HG03159 (cell line): ENCODE results near the gene PAPSS2.
"Not testable (repeated sequence)": the region's sequence is repeated elsewhere in the genome, so short reads cannot be mapped to it uniquely, and the experiment has no call there.

Source experiments
- ATAC-seq: cut with Tn5 transposase; IDR thresholded peaks from one replicate; pipeline ENCODE4 v1.9.1; 2021; ENCODE audit warnings: mild to moderate bottlenecking, moderate library complexity; ENCODE audit not compliant: unreplicated experiment

Gene PAPSS2

DNA sequence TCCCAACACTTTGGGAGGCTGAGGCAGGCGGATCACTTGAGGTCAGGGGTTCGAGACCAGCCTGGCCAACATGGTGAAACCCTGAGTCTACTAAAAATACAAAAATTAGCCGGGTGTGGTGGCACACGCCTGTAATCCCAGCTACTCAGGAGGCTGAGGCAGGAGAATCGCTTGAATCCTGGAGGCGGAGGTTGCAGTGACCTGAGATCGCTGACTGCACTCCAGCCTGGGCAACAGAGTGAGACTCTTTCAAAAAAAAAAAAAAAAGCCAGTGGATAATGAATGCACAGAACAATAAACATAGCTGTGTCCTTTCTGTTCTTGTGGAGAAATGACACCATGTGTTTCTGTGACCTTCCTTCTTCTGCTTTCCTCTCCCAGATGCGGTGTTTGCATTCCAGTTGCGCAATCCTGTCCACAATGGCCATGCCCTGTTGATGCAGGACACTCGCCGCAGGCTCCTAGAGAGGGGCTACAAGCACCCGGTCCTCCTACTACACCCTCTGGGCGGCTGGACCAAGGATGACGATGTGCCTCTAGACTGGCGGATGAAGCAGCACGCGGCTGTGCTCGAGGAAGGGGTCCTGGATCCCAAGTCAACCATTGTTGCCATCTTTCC, 83.4 kb downstream of the PAPSS2 start:
- ATAC-seq: not testable (repeated sequence)

DNA sequence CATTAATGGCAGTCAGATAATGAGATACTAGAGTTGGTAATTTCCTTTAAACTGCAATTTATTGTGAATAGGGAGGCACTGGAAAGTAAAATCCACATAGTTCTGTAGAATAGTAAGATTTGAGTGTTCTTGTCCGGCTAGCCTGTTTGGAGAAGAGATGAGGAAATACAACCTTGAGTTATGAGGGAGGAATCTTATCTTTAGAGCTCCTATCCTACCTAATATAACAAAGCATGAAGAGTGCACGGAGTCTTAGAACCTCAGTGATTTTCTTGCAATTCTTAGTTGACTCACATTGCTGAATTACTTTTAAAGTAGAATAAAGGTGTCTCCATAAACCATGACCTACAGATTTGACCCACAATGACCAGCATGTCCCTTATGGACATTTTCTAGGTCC, 84.9 kb downstream of the PAPSS2 start:
- no peak for ATAC-seq

DNA sequence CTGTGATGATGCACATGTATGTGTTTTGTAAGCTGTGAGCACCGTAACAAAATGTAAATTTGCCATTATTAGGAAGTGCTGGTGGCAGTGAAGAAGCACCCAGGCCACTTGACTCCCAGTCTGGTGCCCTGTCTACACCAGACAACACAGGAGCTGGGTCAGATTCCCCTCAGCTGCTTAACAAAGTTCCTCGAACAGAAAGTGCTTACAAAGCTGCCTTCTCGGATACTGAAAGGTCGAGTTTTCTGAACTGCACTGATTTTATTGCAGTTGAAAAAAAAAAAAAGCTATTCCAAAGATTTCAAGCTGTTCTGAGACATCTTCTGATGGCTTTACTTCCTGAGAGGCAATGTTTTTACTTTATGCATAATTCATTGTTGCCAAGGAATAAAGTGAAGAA, 87.2 kb downstream of the PAPSS2 start:
- no peak for ATAC-seq

DNA sequence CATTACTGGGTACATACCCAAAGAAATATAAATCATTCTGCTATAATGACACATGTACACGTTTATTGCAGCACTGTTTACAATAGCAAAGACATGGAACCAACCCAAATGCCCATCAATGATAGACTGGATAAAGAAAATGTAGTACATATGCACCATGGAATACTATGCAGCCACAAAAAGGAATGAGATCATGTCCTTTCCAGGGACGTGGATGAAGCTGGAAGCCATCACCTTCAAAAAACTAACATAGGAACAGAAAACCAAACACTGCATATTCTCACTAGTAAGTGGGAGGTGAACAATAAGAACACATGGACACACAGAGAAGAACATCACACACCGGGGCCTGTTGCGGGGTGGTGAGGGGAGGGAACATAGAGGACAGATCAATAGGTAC, 88.6 kb downstream of the PAPSS2 start:
- not testable (repeated sequence) for ATAC-seq

DNA sequence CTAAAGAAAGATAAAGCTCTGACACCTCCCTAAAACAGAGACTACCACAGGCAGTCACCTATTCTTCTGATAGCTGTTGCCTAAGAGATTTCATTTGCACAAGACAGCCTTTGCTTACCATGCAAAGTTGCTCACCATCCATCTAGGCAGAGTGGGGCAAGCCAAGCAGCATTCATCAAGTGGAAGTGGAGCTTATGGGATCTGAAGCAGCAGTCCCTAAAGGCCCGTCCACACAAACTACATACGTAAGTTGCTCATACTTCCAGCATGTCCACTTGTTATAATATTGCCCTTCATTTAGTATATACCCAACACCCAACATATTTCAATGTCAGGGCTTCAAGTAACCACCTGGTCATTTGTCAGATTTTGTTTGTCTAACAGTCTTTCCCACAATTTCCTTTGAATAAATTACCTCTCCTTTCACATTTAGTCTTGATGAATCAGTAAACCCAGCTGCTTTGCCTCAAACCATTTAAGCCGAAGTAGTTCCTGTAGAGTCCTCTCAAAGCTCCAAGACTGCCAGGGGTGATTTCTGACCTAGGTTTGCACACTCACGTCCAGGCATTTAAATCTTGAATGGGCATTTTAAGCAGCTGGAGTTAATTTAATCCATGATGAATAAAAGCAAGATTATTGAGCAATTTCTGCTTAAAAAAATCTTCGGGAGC, 90.5 kb downstream of the PAPSS2 start:
- ATAC-seq: no peak

DNA sequence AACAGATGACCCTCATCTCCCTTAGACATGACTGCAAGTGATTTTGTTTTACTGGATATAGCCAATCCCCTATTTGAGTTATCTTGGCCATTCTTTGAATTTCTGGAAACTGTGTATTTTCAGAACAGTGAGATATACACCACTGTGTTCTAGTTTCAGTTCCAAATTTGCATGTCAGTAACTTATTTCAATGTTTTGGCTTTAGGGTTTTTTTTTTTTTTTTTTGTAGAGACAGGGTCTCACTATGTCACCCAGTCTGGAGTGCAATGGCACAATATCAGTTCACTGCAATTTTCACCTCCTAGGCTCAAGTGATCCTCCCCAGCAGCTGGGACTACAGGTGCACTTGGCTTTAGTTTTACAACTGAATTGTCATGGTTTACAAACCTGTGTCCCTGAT, 91.1 kb downstream of the PAPSS2 start:
- ATAC-seq: peak; percentile 53

DNA sequence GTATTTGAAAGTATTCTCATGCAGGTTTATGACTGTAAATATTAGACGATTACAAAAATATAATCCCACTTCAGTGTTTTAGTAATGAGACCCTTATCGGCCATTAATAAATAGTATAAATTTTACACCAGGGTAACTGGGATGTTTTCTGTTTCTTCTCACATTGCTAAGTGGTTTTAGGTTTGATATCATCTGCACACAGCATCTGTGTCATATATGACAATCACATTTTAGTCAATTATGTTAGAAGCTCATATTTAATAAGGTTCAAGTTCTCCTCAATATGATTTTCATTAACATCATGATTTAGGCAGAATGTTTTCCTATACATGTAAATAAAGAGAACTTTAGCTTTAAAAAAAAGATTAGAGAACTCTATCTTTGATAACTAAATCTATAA, 91.6 kb downstream of the PAPSS2 start:
- no peak for ATAC-seq

DNA sequence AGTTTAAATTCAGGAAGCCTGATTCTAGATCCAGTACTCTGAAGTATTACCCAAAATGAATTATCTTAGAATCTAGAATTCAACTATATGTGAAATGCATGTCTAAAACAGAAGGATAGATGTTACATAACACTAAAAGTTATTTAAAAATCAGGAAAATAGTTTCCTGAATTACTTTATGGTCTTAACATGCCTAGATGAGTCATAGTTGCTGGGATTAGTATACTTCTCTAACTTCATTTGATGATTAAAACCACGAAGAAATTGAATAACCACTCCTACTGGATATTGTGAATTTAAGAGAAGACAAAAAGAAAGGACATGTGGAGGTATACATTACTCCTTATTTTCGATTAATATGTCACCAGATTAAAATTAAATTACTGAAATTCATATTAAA, 92.9 kb downstream of the PAPSS2 start:
- no peak for ATAC-seq

DNA sequence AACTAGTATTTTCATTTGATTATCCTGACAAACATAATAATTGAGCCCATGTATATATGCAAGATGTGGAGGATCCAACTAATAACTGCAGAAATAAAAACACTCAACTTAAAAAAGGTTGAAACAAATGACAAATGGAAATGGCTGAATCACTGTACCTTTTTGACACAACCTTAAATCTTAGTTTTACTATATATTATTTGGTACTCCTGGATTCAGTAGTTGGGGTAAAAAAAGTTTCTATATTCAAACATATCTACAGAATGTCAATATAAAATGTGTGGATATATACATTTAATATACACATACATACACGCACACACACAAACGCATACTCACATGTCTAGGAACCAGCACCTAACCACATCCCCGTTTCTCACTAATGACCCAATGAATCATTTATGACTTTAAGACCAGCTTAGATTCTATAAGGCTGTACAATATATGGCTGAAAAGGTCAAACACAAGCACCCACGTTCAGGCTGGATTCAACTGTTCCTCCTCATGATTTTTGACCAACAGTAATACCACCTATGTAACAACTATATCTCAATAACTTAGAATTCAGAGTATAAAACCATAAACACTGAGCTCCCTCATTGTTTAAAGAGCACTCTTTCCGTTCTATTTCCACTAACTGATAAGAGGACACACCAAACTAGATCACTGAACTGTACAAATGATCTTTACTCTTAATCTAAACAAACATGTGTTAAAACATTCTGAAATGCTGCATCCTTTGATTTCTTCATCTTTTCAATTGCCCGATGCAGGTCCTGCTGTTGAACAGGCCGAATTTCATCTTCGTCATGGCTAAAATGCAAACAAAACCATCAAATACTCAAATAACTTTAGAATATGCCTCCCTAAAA, 94.6 kb downstream of the PAPSS2 start:
- no peak for ATAC-seq

DNA sequence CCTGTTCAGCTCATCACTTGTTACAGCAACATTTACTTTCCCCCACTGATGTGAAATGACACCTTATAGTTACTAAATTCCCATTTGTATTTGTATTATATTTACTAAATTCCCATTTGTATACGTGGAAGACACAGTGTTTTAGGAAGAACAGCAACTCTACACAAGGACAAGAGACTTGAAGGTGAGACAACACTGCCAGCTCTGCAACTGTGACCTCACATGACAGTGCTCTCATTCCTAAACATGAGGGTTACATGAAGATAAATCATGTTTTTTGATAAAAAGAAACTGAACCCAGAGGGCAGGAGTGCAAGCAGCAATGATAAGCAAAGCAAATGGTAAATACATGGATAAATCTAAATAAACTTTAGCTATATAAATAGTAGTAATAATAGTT, 98.0 kb downstream of the PAPSS2 start:
- ATAC-seq: no peak

DNA sequence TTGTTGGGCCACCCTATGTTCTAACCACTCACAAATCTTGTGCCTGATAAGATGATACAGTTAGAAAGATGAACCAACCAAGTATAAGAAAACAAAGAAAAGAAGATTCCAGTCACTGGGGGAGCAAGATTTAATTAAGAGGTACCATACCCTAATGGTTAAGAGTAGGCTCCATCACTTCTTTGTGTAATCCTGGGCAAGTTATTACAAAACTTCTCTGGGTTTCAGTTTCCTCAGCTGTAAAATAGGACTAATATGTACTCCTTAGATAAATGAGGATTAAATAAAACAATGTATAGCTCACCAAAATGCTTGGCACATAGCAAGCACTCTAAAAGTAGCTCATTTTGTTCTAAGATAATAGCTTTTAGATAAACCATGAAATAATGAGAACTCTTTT, 99.9 kb downstream of the PAPSS2 start:
- no peak for ATAC-seq

DNA sequence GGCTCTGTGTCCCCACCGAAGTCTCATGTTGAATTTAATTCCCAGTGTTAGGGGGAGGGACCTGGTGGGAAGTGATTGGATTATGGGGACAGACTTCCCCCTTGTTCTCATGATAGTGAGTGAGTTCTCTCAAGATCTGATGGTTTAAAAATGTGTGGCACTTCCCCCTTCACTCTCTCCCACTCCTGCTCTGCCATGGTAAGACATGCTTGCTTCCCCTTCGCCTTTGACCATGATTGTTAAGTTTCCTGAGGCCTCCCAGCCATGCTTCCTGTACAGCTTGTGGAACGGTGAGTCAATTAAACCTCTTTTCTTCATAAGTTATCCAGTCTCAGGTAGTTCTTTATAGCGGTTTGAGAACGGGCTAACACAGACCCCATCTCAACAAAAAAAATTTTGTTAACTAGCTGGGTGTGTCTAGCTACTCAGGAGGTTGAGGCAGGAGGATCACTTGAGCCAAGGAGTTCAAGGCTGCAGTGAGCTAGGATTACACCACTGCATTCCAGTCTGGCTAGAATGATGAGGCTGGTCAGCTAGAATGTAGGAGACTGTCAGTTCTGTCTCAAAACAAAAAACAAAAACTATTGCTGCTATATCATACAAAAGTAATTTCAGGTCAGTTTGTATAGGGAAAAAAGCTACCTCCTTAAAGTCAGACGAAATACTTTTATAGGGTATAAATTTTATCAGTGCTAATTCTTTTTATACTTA, 100.7 kb downstream of the PAPSS2 start:
- no peak for ATAC-seq

DNA sequence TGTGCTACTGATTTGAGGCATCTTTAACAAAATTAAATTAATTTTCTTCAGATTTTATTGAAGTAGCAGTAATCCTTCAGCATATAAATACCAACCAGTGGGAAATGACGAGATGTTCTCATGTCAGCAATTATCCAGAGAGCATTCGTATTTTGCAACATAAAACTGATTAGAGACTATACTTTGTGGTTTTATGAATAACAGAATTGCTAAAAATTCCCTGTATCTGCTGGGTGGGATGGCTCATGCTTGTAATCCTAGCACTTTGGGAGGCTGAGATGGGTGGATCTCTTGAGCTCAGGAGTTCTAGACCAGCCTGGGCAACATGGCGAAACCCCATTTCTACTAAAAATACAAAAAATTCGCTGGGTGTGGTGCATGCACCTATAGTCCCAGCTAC, 101.5 kb downstream of the PAPSS2 start:
- no peak for ATAC-seq

DNA sequence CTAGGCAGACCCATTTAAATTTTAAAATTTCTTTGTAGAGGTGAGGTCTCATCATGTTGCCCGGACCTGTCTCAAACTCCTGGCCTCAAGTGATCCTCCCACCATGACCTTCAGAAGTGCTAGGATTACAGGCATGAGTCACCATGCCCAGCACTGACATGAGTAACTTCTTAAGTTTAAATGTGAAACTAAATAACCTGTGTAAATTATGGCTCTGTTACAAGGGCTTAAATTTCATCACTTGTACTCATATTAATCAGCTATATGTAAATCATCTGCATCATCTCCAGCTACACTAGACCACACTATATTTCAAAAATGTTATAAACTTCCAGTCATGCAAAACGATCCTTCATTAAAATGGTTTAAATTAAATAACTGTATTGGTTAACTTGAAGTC, 102.2 kb downstream of the PAPSS2 start:
- peak; percentile 70 for ATAC-seq

DNA sequence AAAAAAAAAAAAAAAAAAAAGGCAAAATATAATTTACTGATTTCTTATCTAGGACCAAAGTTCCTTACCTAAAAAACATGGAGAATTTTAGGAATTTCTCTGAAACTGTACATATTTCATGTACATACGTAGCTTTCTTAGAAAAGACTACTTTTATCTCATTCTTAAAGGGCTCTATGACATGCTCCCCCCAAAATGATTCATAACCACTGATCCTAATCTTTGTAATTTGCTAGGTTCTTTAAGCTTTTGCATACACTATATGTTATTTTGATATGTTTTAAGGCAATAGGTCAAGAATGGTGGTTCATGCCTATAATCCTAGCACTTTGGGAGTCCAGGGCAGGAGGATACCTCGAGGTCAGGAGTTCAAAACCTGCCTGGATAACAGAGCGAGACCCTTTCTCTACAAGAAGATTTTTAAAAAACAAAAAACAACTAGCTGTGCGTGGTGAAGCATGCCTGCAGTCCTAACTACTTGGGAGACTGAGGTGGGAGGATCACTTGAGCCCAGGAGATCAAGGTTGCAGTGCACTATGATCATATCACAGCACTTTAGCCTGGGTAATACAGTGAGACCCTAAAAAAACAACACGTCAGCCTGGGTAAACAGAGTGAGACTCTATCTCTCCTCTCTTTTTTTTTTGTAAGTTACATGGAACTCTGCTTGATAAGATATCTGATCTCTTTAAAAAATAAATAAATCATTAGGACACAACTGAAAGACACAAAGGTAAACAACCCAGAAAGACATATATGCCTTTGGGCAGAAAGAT, 103.6 kb downstream of the PAPSS2 start:
- no peak for ATAC-seq

DNA sequence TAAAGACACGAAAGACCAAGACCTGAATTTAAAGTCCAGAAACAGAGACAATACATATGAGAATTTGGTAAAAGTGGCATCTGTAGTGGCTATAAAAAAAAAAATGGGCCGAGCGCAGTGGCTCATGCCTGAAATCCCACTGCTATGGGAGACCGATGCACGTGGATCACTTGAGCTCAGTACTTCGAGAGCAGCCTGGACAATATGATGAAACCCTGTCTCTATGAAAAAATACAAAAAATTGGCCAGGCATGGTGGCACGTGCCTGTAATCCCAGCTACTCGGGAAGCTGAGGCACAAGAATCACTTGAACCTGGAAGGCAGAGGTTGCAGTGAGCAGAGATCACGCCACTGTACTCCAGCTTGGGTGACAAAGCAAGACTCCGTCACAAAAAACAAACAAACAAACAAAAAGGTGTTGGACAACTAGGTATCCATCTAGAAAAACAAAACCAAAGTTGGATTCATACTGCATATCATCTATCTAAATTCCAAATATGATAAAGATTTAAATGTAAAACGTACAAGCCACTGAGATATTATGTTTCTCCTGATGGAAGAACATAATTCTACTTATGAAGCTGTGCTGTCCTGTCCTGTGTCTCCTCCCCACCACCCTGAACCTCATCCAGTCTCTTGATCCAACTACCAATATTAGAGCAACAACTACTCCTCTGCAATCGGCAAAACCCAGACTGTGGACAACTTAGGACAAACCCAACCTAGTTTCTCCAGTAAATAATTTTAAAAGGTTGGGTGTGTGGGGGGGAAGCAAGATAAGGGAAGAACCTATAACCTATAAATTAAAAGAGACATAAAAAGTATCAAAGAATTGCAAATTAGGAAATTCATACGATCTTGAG, 104.6 kb downstream of the PAPSS2 start:
- ATAC-seq: no peak

DNA sequence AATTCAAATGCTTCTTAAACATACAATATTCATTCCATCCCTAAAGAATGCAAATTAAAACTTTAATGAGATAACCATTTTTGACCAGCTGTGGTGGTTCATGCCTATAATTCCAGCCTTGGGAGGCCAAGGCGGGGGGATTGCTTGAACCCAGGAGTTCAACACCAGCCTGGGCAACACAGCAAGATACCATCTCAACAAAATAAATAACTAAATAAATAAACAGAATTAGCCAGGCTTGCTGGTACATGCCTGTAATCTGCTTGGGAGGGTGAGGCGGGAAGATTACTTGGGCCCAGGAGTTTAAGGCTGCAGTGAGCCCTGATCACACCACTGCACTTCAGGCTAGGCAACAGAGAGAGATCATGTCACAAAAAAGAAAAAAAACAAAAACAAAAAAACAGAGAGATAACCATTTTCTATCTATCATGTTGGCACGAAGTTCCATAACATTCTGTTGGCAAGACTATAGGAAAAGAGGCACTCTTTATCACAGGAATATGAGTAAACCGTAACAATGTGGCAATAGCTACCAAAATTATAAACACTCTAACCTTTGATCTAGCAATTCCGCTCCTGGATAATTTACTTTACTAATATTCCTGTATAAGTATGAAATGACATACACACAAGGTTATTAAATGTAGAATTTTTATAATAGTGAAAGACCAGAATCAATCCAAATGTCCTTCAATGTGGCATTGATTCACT, 106.1 kb downstream of the PAPSS2 start:
- ATAC-seq: no peak

DNA sequence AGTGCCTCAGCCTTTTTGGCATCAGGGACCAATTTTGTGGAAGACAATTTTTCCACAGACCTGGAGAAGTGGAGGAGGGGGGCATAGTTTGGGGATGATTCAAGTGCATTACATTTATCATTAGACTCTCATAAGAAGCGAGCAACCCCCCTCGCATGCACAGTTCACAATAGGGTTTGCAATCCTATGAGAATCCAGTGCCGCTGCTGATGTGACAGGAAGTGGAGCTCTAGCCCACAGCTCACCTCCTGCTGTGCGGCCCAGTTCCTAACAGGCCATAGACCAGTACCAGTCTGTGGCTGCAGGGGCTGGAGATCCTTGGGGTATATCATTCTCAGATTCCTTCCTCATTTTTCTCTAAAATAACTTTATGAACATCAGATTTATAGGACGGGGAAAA, 107.6 kb downstream of the PAPSS2 start:
- ATAC-seq: no peak

DNA sequence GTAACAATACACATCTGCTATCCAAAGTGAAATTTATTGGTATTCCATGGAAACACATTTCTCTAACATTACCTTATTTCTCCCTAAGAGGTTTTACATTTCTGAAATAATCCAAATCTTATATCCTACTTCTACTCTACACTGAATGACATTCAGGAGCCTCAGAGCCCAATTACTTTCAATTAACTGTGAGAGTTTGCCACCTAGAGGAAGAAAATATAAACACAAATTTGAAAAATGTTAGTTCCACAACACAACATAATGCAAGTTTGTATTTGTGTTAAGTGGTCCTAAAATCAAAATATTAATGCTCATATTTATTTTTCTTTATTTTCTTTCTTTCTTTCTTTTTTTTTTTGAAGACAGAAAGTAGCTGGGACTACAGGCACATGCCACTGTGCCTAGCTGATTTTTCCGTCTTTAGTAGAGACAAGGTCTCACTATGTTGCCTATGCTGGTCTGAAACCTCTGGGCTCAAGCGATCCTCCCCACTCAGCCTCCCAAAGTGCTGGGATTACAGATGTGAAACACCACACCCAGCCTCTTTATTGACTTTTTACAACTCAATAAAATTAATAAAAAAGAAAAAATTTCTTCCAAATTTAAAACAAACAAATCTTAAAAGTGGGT, 112.3 kb downstream of the PAPSS2 start:
- no peak for ATAC-seq
